ENCODE measurements around the gene C16orf82. TPM values are rescaled to one million over a fixed set of nuclear protein-coding genes. Genes with fewer than 3 reads are reported as not detected.

C16orf82 gene
- not detected in 5 replicates for total RNA-seq (2022; extraction: Qiagen RNA extraction; ENCODE audit: low read depth)

DNA sequence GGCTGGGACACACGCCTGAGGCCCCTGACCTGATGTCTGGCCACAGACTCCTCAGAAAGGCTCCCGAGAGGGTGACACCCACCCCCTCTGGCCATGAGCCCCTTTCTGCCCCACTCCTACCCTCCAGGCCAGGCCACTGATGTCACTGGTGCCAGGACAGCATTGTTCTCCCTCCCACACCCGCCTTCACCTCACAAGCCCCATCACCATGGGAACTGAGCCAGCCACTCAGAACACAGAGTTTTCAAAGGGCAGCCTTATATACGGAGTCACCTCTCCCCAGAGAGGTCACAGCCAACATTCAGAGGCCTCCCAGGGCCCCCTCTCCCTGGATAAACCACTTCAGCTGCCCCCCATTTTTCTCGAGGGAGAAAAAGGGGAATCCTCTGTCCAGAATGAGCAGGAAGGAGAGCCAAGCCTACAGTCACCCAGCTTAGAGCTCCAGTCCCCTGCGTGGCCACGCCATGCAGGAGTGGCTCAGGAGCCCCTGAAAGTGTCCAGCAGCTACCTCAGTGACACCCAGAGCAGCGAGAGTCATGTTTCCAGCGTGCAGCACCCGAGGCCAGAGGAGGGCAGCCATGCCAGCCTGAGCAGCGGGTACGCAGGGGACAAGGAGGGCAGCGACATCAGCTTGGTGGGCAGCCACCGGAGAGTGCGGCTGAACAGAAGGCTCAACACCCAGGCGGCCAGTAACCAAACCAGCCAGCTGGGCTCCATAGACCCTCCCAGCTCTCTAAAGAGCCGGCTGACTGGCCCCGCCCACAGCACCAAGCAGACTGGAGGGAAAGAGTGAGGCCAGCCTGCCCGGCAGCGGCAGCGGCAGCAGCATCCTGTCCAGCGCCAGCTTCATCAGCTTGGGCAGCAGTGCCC, at the start of gene C16orf82:
Gene C16orf82, plus strand, starts transcription at position 260 of the 870 bp plus-strand sequence.

Other genes starting within 250 kb of the C16orf82 start
- gene KDM8, start 136.6 kb downstream of the C16orf82 start, total RNA-seq (2022; extraction: Qiagen RNA extraction; ENCODE audit: low read depth): 2.1 to 3.0 TPM (median 2.6 TPM) in 5 replicates
- 55.9 to 59.8 TPM (median 58.4 TPM) in 5 replicates for gene NSMCE1, start 201.8 kb downstream of the C16orf82 start, total RNA-seq (2022; extraction: Qiagen RNA extraction; ENCODE audit: low read depth)
- gene IL4R, start 247.0 kb downstream of the C16orf82 start, total RNA-seq (2022; extraction: Qiagen RNA extraction; ENCODE audit: low read depth): 42.8 to 49.0 TPM (median 43.1 TPM) in 5 replicates

Data from A549 treated with DMSO at 1 μM for 4 hours (cell line).